ENCODE data around the gene CLEC9A. TPM values are rescaled to one million over a fixed set of nuclear protein-coding genes. Genes with fewer than 3 reads are reported as not detected.
A peak's percentile ranks its signal among the peaks of the same experiment; 100 is the strongest.
"Not testable (repeated sequence)": the region's sequence is repeated elsewhere in the genome, so short reads cannot be mapped to it uniquely, and the experiment has no call there.

CLEC9A gene
- not detected for total RNA-seq

DNA sequence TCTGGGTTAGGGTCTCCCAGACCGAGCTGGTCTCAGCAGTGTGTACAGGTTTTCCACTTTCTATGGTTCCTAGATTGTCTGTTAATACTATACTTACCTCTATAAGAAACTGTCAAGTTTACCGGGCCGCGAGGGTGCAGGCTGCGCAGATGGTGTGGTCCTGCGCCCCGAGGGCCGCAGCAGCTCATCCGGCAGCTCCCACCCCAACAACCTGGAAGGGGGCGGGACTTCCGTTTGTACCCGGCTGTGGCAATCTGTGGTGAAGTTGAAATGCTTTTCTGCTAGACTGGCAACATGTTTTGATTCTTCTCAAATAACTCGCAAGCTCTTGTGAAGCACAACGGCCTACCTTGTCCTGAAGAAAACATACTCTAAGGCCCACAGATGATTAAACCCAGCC, at the start of gene CLEC9A:
CLEC9A (plus strand) TSS at position 237 of the 400 bp plus-strand sequence. CDS start 22,006 bp downstream, outside the sequence.
- ATAC-seq, result no peak
- no peak for DNase-seq (ENCODE audit: low spot score)

- DNase-seq (ENCODE audit: low spot score) (no peak), ATAC-seq (no peak)
Observed at GRCh38 chr12:9991876-9992275, 38.6 kb upstream of the CLEC9A start.

DNA sequence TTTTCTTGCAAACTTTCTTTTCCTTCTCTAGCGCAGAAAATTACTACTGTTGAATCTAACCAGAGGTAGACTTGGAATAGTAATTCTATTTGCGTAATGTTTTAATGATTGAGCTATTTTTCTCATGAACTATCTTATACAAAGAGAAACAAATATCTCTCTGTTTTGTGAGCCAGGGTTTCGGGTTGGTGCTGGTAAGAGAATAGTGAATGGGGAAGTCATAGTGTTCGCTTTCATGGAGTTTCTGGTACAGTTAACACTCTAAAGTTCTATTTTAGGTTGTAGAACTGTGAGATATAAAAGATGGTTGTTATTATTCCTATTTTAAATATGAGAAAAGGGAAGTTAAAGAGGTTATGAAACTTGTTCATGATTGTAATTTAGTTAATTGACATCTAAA, 38.2 kb upstream of the CLEC9A start:
- ATAC-seq, result no peak
- DNase-seq (ENCODE audit: low spot score), result no peak

DNA sequence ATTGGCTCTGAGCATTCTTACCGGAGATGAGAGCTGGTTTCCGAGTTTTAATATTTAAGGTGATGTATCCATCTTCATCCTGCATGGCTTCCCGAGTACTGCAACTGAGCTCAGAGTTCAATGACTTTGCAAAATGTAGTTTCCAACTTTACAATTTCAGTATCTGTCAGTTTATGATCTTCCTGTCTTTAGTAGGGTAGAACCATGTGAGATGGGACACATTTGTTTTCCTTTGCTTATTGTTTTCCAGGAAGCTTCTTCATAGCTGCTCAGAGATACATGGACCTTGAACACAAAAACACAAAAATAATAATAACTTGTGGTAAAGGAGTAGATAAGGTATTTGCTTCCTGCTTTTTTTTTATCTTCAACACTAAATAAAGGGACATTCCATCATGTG, 31.5 kb upstream of the CLEC9A start, which contains the start of gene CLEC1B:
CLEC1B (minus strand) TSS at position 106 of the 400 bp plus-strand sequence; CDS start at position 85, 21 bp downstream.
- ATAC-seq (peak; percentile 49), DNase-seq (ENCODE audit: low spot score) (no peak)

GRCh38 chr12:10001171-10001776, 29.2 kb upstream of the CLEC9A start:
- peak; percentile 43 for ATAC-seq
- no peak for DNase-seq (ENCODE audit: low spot score)

DNA sequence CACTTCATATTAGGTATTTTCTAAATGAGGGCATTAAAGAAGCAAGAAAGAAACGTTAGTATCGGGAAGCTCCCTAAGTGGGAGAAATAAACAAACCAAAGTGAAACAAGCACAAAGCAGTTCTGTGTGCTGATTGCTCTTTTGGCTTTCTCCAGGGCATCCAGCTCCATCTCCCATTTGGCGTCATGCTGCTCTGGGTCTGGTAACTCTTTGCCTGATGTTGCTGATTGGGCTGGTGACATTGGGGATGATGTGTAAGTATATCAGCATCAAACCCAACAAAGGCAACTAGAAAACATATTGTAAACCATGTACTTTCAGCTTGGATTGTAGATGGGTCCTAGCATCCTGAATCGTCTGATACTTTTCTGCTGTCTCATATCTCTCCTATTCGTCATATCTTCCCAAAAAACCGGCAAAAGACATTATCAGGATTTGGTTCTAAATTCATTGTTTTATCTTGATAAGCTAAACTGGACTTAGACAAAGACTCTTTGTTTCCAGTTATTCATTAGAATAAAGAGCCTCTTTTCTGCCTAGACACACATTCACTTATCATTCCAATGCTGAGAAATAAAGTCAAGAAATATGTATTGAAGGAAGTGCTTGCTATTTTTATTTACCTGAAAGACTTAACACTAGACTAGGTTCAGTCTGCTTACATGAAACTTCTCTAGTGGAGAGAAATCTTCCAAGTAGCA, 17.7 kb upstream of the CLEC9A start:
- ATAC-seq (no peak), DNase-seq (ENCODE audit: low spot score) (no peak)

DNA sequence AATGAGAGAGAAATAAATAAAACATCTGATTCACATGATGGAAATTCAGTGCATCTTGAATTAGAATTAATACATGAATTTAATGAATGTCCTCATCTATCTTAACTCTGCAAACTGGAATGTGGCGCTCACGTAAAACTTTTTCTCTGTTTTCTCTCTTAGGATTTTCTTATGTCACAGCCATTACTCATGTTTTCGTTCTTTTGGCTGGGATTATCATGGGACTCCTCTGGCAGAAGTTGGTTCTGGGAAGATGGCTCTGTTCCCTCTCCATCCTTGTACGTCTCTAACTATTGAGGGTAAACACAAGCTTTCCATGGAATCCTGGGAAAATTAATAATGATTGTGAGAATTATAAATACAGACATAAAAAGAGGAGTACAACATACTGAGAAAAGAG, 15.0 kb upstream of the CLEC9A start:
- DNase-seq (ENCODE audit: low spot score) (no peak), ATAC-seq (no peak)

GRCh38 chr12:10016881-10017280, 13.6 kb upstream of the CLEC9A start:
- ATAC-seq (no peak), DNase-seq (ENCODE audit: low spot score) (no peak)

DNA sequence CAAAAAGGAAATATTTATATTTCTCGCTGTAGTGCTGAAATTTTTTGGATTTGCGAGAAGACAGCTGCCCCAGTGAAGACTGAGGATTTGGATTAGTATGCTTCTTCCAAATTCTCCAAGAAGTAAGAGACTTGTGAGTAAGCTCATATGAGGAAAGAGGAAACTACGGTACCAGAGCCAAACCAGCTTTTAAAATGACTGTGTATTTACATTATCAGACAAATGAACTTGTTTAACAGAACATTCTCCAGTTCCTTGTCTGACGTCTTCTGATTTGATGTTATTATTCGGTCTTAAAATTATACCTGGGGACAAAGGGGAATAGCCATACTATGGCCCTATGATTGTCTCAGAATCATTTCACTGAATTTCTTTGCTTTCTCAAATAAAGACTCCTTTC, 12.1 kb upstream of the CLEC9A start:
- ATAC-seq, result no peak
- DNase-seq (ENCODE audit: low spot score), result no peak

GRCh38 chr12:10021342-10021741, 9.1 kb upstream of the CLEC9A start:
- no peak for DNase-seq (ENCODE audit: low spot score)
- ATAC-seq, result no peak

DNA sequence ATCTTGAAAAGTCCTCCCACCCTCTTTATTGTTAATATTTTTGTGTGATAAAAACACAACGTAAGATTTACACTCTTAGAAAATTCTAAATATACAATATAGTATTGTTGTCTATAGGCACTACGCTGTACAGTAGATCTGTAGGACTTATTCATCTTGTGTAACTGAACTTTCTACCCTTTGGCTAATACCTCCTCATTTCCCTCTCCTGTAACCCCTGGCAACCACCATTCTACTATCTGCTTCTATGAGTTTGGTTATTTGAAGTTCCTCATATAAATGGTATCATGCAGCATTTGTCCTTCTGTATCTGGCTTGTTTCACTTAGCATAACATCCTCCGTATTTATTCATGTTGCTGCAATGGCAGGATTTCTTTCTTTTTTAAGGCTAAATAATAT, 5.2 kb upstream of the CLEC9A start:
- no peak for ATAC-seq
- DNase-seq (ENCODE audit: low spot score), result no peak

DNA sequence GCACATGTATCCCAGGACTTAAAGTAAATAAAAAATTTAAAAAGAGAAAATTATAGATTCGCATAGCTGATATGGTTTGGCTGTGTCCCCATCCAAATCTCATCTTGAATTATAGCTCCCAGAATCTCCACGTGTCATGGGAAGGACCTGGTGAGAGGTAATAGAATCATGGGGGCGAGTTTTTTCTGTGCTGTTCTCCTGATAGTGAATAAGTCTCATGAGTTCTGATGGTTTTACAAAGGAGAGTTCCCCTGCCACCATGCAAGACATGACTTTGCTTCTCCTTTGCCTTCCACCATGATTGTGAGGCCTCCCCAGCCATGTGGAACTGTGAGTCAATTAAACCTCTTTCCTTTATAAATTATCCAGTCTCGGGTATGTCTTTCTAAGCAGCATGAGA, 3.8 kb upstream of the CLEC9A start:
- ATAC-seq; DNase-seq (ENCODE audit: low spot score): not testable (repeated sequence)

DNA sequence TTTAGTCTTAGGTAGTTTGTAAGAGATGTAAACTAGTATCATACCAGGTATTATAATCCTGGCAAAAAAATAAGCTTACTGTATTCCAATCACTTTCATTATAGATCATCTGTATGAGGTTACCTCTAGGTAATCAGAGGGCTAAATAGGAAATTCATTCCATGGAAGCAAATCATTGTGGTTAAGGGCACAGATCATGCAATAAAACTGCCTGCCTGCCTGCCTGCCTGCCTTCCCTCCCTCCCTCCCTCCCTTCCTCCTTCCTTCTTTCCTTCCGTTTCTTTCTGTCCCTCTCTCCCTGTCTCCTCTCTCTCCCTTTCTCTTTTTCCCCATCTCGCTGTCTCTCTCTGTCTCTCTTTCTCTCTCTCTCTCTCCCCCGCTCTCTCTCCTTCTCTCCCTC, 3.2 kb upstream of the CLEC9A start:
- DNase-seq (ENCODE audit: low spot score), result no peak
- ATAC-seq, result no peak

DNA sequence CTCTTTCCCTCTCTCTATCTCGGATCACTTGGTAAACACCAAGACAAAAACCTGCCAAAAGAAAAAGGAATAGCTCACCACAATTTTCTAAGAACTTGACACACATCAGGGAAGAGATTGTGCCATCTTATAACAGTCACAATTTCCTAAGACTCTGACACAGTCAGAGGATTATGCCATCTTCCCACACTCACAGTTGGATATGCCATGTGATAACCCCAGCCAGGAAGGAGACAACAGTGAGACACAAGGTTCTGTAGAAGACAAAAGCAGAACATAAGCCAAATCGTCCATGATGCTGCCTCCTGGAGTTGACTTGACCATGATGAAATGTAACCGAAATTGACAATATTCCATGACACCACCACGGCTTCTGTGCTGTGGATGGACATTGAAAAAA, 2.8 kb upstream of the CLEC9A start:
- ATAC-seq (no peak), DNase-seq (ENCODE audit: low spot score) (no peak)

DNA sequence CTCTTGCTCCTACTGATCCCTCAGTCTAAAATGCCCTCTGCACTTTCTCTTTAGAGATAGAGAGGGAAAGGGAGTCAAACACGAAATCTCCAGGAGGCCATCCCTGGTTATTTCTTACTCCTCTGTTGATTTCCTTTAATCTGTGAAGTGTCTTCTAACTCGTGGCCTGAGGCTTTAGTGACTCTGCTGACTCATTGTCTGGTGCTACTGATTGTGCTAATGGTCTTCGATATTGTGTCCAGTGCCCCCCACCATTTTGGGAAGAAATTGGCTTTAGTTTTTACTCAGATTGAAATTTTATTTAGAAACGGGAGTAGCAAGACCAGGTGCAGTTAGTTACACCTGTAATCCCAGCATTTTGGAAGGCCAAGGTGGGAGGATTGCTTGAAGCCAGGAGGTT, 839 bp downstream of the CLEC9A start:
- no peak for ATAC-seq
- DNase-seq (ENCODE audit: low spot score), result no peak

DNA sequence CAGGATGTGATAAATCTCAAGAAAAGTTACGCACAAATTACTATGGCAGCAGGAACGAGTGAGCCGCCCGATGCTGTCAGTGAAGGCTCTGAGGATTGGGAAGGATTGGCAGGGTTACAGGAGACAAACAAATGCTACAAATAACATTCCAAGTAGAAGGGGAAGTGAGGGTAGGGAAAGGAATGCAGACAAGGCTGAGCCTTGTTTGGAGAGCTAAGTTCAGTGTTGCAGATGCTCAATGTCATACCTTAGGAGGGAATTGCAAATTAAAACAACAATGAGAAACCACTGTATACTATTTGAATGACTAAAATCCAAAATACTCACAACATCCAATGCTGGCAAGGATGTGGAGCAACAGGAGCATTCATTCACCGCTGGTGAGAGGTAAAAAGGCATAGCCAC, 1.3 kb downstream of the CLEC9A start:
- no peak for DNase-seq (ENCODE audit: low spot score)
- ATAC-seq, result no peak

DNA sequence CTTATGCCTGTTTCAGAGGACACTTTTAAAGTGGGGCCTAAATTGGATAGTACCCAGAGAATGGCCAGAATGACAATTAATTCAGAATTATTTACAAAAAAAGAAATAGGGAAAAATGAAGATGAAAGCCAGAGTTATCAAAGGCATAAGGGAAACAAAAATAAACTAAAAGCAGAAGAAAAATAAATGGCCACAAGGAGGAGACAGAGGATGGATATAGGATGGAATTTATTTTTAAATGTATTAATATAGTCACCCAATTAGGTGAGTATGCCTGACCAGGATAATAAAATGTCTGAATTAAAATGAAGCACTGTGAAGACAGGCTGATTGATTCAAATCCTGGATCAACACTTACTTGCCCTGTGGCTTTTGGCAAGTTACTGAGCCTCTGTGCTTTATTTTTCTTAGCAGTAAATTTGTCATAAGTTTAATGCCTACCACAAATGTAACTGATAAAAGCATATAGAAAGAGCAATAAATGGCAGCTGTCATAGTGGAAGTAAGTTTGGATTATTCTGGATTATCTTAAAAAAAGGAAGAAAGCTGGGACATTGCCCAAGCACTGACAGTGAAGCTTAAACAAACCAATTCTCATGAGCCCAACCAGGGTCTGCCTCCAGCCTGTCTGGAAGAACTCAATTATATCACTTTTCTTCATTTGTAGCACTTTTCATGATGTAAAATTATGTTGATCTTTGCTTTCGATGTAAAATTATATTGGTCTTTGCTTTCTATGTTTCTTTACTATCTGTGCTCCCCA, 3.5 kb downstream of the CLEC9A start:
- no peak for DNase-seq (ENCODE audit: low spot score)

DNA sequence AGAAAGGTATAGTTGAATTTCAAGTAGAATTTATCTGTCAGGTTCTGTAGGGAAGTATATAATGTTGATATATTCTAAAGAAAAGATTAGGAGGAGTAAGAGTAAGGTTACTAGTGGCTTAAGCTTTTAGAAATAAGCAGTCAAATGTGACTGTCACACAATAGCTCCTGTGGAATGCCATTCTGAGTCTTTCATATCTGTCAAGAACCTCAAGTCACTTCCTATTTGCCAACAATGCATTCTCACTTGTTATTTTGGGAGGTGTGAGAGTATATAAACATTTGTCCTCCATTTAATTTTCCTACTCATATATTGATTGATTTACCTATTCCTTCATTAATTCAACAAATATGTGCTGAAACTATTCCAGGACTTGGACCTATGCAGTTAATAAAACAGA, 11.7 kb downstream of the CLEC9A start:
- ATAC-seq, result no peak
- no peak for DNase-seq (ENCODE audit: low spot score)

More for the DNA sequence above, 3.5 kb downstream of the CLEC9A start:
- ATAC-seq, result peak; percentile 47

GRCh38 chr12:10048526-10048925, 18.0 kb downstream of the CLEC9A start:
- no peak for ATAC-seq
- no peak for DNase-seq (ENCODE audit: low spot score)

DNA sequence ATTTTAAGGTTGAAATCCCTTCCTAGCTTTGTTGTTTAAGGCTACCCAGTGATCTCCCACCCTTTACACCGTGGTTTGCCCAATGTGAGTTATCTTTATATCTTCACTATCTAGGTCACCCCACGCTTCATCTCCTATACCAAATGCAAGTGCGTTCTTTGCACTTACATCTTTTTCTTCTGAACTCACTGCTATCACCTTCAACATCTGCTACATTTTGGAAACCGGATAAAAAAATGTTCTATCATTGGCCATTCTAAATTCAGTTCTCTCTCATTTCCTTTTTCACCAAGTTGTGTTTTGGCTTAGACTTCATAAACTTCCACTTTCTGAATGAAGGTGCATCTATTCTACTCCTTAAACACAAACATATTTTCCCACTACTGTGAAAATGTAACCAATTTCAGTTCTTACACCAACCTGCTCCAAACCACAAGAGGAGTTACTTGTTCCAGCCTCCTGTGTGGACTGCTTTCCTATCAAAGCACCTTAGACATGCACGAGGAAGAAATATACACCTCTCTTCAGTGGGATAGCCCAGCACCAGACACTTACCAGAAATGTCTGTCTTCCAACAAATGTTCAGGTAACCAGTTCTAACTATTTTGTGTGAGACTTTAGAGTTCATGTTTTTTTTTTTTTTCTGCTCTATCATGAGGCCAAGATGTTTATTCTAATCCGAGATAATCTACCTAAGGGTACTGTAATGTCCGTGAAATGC, 21.9 kb downstream of the CLEC9A start:
- DNase-seq (ENCODE audit: low spot score) (no peak), ATAC-seq (no peak)

GRCh38 chr12:10058387-10058786, 27.9 kb downstream of the CLEC9A start:
- ATAC-seq, result no peak
- no peak for DNase-seq (ENCODE audit: low spot score)
